GM23338 (cell line): ENCODE data around the gene IRGC. TPM values are rescaled to one million over a fixed set of nuclear protein-coding genes. Genes with fewer than 3 reads are reported as not detected.

ENCODE experiments used
- ATAC-seq: fragments of 200-7000 bp; cut with Tn5 transposase; 3 replicates; pipeline ENCODE4 v1.9.1; 2020
- DNase-seq: peaks from one replicate; pipeline ENCODE4 v3.0.0-alpha.2; 2015; ENCODE audit warnings: low spot score
- H2AFZ ChIP-seq: fragments of 200-600 bp; sonication (generic); 2 replicates; pipeline ENCODE4 v1.8.0; 2016; ENCODE audit warnings: antibody characterized with exemption, mild to moderate bottlenecking, moderate library complexity
- H3F3A ChIP-seq: fragments of 200-600 bp; sonication (generic); replicated peaks from 2 replicates; pipeline ENCODE4 v1.8.0; 2017; ENCODE audit warnings: antibody characterized with exemption, mixed run types, low read depth
- H3K27ac ChIP-seq: fragments of 200-600 bp; sonication (generic); 2 replicates; pipeline ENCODE4 v1.6.1; 2016; ENCODE audit warnings: low read depth
- H3K27me3 ChIP-seq: fragments of 200-600 bp; sonication (generic); 2 replicates; pipeline ENCODE4 v1.8.0; 2016; ENCODE audit warnings: mild to moderate bottlenecking, mixed run types, moderate library complexity; ENCODE audit not compliant: insufficient read depth
- H3K36me3 ChIP-seq: fragments of 200-600 bp; sonication (generic); 2 replicates; pipeline ENCODE4 v1.8.0; 2016; ENCODE audit warnings: mild to moderate bottlenecking; ENCODE audit not compliant: insufficient read depth
- H3K4me1 ChIP-seq: fragments of 200-600 bp; sonication (generic); 2 replicates; pipeline ENCODE4 v1.8.0; 2016; ENCODE audit warnings: mild to moderate bottlenecking, moderate library complexity; ENCODE audit not compliant: insufficient read depth
- H3K4me2 ChIP-seq: fragments of 200-600 bp; sonication (generic); 2 replicates; pipeline ENCODE4 v1.7.1; 2017; ENCODE audit warnings: mixed run types
- H3K4me3 ChIP-seq: fragments of 200-600 bp; sonication (generic); 2 replicates; pipeline ENCODE4 v1.6.1; 2016; ENCODE audit warnings: mixed run types
- H3K79me2 ChIP-seq: fragments of 200-600 bp; sonication (generic); replicated peaks from 2 replicates; pipeline ENCODE4 v1.8.0; 2017; ENCODE audit warnings: mild to moderate bottlenecking; ENCODE audit not compliant: insufficient read depth
- H3K9me2 ChIP-seq: fragments of 200-600 bp; sonication (generic); 2 replicates; pipeline ENCODE4 v1.8.0; 2017; ENCODE audit not compliant: insufficient read depth
- H4K20me1 ChIP-seq: fragments of 200-600 bp; sonication (generic); replicated peaks from 2 replicates; pipeline ENCODE4 v1.8.0; 2017; ENCODE audit warnings: mild to moderate bottlenecking; ENCODE audit not compliant: insufficient read depth
- H3K27ac Mint-ChIP-seq: 2 replicates; pipeline ENCODE4 v1.8.0; 2020; ENCODE audit warnings: inconsistent platforms, mild to moderate bottlenecking, moderate library complexity, mixed read lengths
- H3K27me3 Mint-ChIP-seq: 3 replicates; pipeline ENCODE4 v1.8.0; 2022; ENCODE audit warnings: low read depth, mild to moderate bottlenecking, moderate library complexity, mixed read lengths, inconsistent platforms; ENCODE audit not compliant: insufficient read depth, poor library complexity
- H3K36me3 Mint-ChIP-seq: 3 replicates; pipeline ENCODE4 v1.8.0; 2021; ENCODE audit warnings: low read depth, mild to moderate bottlenecking, inconsistent platforms, moderate library complexity, mixed read lengths
- H3K4me1 Mint-ChIP-seq: 3 replicates; pipeline ENCODE4 v1.8.0; 2020; ENCODE audit warnings: mild to moderate bottlenecking, inconsistent platforms, mixed read lengths
- H3K4me3 Mint-ChIP-seq: 3 replicates; pipeline ENCODE4 v1.8.0; 2021; ENCODE audit warnings: moderate library complexity, mild to moderate bottlenecking, inconsistent platforms, mixed read lengths
- H3K9me3 Mint-ChIP-seq: 3 replicates; pipeline ENCODE4 v1.8.0; 2020; ENCODE audit warnings: moderate library complexity, mild to moderate bottlenecking, inconsistent platforms, mixed read lengths
- CREB1 ChIP-seq: fragments of 250-450 bp; sonication (Bioruptor Pico); IDR thresholded peaks from 2 replicates; pipeline ENCODE4 v1.5.0; 2020; ENCODE audit warnings: low read depth, mild to moderate bottlenecking, moderate library complexity
- CTCF ChIP-seq, 2 experiments: fragments of 200-600 bp in 1 of 2; sonication (generic) in 1 of 2; conservative IDR thresholded peaks; 2 replicates each; pipeline versions ENCODE4 v1.5.1 to v1.6.1; 2016 to 2017; ENCODE audit warnings: antibody characterized with exemption in 2 of 2, low read depth in 2 of 2, mild to moderate bottlenecking in 2 of 2, moderate library complexity in 1 of 2
- ETS1 ChIP-seq: IDR thresholded peaks from 2 replicates; pipeline ENCODE4 v1.6.1; 2016; ENCODE audit warnings: antibody characterized with exemption
- EZH2 ChIP-seq: fragments of 200-600 bp; sonication (generic); IDR thresholded peaks from one replicate; pipeline ENCODE4 v1.8.0; 2017; ENCODE audit warnings: antibody characterized with exemption, mild to moderate bottlenecking, low read depth; ENCODE audit not compliant: unreplicated experiment
- EZH2phosphoT487 ChIP-seq: fragments of 200-600 bp; sonication (generic); IDR thresholded peaks from one replicate; pipeline ENCODE4 v1.8.1; 2018; ENCODE audit warnings: antibody characterized with exemption; ENCODE audit not compliant: unreplicated experiment
- JUNB ChIP-seq: IDR thresholded peaks from one replicate; pipeline ENCODE4 v1.6.1; 2016; ENCODE audit warnings: antibody characterized with exemption; ENCODE audit not compliant: unreplicated experiment
- NANOG ChIP-seq: IDR thresholded peaks from 2 replicates; pipeline ENCODE4 v1.6.1; 2016; ENCODE audit warnings: antibody characterized with exemption, borderline replicate concordance
- POLR2AphosphoS5 ChIP-seq: IDR thresholded peaks from 2 replicates; pipeline ENCODE4 v1.6.1; 2016; ENCODE audit warnings: antibody characterized with exemption, low read depth
- REST ChIP-seq: IDR thresholded peaks from one replicate; pipeline ENCODE4 v1.6.1; 2018; ENCODE audit warnings: antibody characterized with exemption; ENCODE audit not compliant: unreplicated experiment
- STAT1 ChIP-seq: IDR thresholded peaks from one replicate; pipeline ENCODE4 v1.6.1; 2016; ENCODE audit warnings: antibody characterized with exemption; ENCODE audit not compliant: unreplicated experiment
- ZNF114 ChIP-seq: fragments of 250-450 bp; sonication (Bioruptor Pico); IDR thresholded peaks from 2 replicates; pipeline ENCODE4 v1.5.0; 2020; ENCODE audit warnings: mild to moderate bottlenecking, moderate library complexity
- ZNF331 ChIP-seq: fragments of 250-450 bp; sonication (Bioruptor Pico); IDR thresholded peaks from 2 replicates; pipeline ENCODE4 v1.5.0; 2020; ENCODE audit warnings: low read depth, mild to moderate bottlenecking, moderate library complexity
- ZNF462 ChIP-seq: fragments of 250-450 bp; sonication (Bioruptor Pico); IDR thresholded peaks from 2 replicates; pipeline ENCODE4 v1.5.0; 2020; ENCODE audit warnings: mild to moderate bottlenecking, moderate library complexity
- polyA plus RNA-seq: library from polyadenylated mRNA; unstranded; fragments of >200 nt; fragmentation: Nextera tagmentation; extraction: Ambion mirVana; gene quantifications from 2 replicates; pipeline ENCODE4 v1.2.1, GENCODE V29; 2016
- total RNA-seq: library from RNA; depleted of rRNA; stranded (reverse); fragments of >200 nt; shearing (Covaris generic); gene quantifications from 2 replicates; pipeline ENCODE4 v1.2.3, GENCODE V29; 2014

Gene IRGC
- total and polyA plus RNA-seq, 2 experiments from 2014 or later: not detected

- Mint-ChIP-seq H3K36me3 (no peaks in the 10 kb centered on the region), H3K27ac (no peak overlapping the region), H3K27me3 (peaks cover 34% of the 10 kb centered on the region), H3K4me1 (peaks cover 18% of the 10 kb centered on the region), H3K9me3 (no peaks in the 10 kb centered on the region; the same call in 2 of the 3 replicates), H3K4me3 (no peak overlapping the region)
- Histone ChIP-seq H3K9me2 (no peaks in the 10 kb centered on the region), H2AFZ (no peak overlapping the region), H3K4me1 (peaks cover 6% of the 10 kb centered on the region; the same call in 1 of the 2 replicates), H4K20me1 (no peaks in the 10 kb centered on the region), H3K79me2 (no peaks in the 10 kb centered on the region), H3F3A (no peaks in the 10 kb centered on the region), H3K27ac (no peak overlapping the region), H3K4me3 (no peak overlapping the region), H3K27me3 (peaks cover 21% of the 10 kb centered on the region), H3K4me2 (no peak overlapping the region), H3K36me3 (no peaks in the 10 kb centered on the region)
- DNase-seq: no peak
- ATAC-seq: no peak
- TF ChIP-seq ZNF331 (CRISPR knock-in tag) (no peak), POLR2AphosphoS5 (no peak), EZH2 (no peak), ZNF114 (no peak), NANOG (no peak), CTCF (conservative IDR thresholded peaks at IDR 0.05; ENCODE audit: low read depth in 2 of 2) (no peak), EZH2phosphoT487 (no peak), STAT1 (no peak), ZNF462 (CRISPR knock-in tag) (no peak), REST (no peak), CREB1 (CRISPR knock-in tag) (no peak), ETS1 (no peak), JUNB (no peak)
These were observed 52.6 kb downstream of the IRGC start for GRCh38 chr19:43768273-43769050.
